HepG2 (cell line): ENCODE data around the gene CCDC106. TPM values are rescaled to one million over a fixed set of nuclear protein-coding genes. Genes with fewer than 3 reads are reported as not detected.

Experiments
- ATAC-seq: fragments of 200-7000 bp; cut with Tn5 transposase; 3 replicates; pipeline ENCODE4 v1.9.1; 2020; ENCODE audit warnings: mild to moderate bottlenecking, moderate library complexity
- BruUV-seq: library from RNA; stranded (reverse); fragments of 400-500 nt; replicated peaks from 2 replicates; lab custom pipeline; 2021; lab: Mats Ljungman, UMichigan
- CTCF ChIA-PET: fragments of 300-600 bp; formaldehyde crosslinking; extraction: SDS; loops from one replicate; lab custom pipeline; 2021; ENCODE audit warnings: low total read pairs, inconsistent platforms, low intra/inter-chr PET ratio; lab: Yijun Ruan, JAX
- POLR2A ChIA-PET: fragments of 350-600 bp; sonication (Branson Sonifier 250); formaldehyde crosslinking; loops from one replicate; lab custom pipeline; 2020; ENCODE audit warnings: antibody characterized with exemption, inconsistent platforms; lab: Yijun Ruan, JAX
- DNase-seq: peaks from one replicate; pipeline ENCODE4 v3.0.0-alpha.2; 2015; ENCODE audit warnings: low spot score
- FAIRE-seq: peaks from 3 replicates; lab custom pipeline; 2011; peaks lifted over from hg19 to GRCh38; lab: Jason Lieb, UNC
- H2AFZ ChIP-seq: one replicate; pipeline ENCODE4 v1.6.1; 2011; ENCODE audit warnings: low read length, inconsistent platforms
- H3K27ac ChIP-seq: fragments of 300-600 bp; 3 replicates; pipeline ENCODE4 v1.8.0; 2011; ENCODE audit warnings: mixed run types, mild to moderate bottlenecking, mixed read lengths, low read length, inconsistent platforms; ENCODE audit not compliant: insufficient read depth; ENCODE audit errors: extremely low read length
- H3K27me3 ChIP-seq, 2 experiments: fragments of 200-600 bp in 1 of 2; 2 replicates in 1 of 2; 3 replicates in 1 of 2; pipeline versions ENCODE4 v1.6.0 to v1.8.0; 2011; ENCODE audit warnings: low read length in 2 of 2, mild to moderate bottlenecking in 2 of 2, moderate library complexity in 2 of 2, inconsistent platforms in 1 of 2; ENCODE audit not compliant: insufficient read depth in 2 of 2, control insufficient read depth in 1 of 2
- H3K36me3 ChIP-seq, 2 experiments: fragments of 200-600 bp in 1 of 2; replicated peaks in 1 of 2; 2 replicates in 1 of 2; 3 replicates in 1 of 2; pipeline versions ENCODE4 v1.5.1 to v1.8.0; 2011; ENCODE audit warnings: low read length in 2 of 2, inconsistent platforms in 1 of 2; ENCODE audit not compliant: insufficient read depth in 2 of 2, control insufficient read depth in 1 of 2
- H3K4me1 ChIP-seq: 2 replicates; pipeline ENCODE4 v1.5.1; 2012; ENCODE audit warnings: low read length, inconsistent platforms; ENCODE audit not compliant: insufficient read depth
- H3K4me2 ChIP-seq: 2 replicates; pipeline ENCODE4 v1.6.0; 2011; ENCODE audit warnings: low read depth, low read length, inconsistent platforms
- H3K4me3 ChIP-seq, 3 experiments: fragments of 200-600 bp in 1 of 3; sonication (generic), shearing (Covaris generic) in 1 of 3; replicated peaks in 1 of 3; 2 replicates each; pipeline ENCODE4 v1.5.1; 2011 to 2016; ENCODE audit warnings: low read length in 3 of 3, inconsistent platforms in 2 of 3, low read depth in 2 of 3, mild to moderate bottlenecking in 2 of 3, control low read depth in 1 of 3, mixed read lengths in 1 of 3; ENCODE audit not compliant: insufficient read depth in 1 of 3
- H3K79me2 ChIP-seq: one replicate; pipeline ENCODE4 v1.6.1; 2011; ENCODE audit warnings: low read length, inconsistent platforms; ENCODE audit not compliant: insufficient read depth
- H3K9ac ChIP-seq: 2 replicates; pipeline ENCODE4 v1.6.0; 2011; ENCODE audit warnings: mild to moderate bottlenecking, low read depth, low read length, inconsistent platforms; ENCODE audit not compliant: insufficient read depth
- H3K9me3 ChIP-seq: 2 replicates; pipeline ENCODE4 v1.5.1; 2012; ENCODE audit warnings: mild to moderate bottlenecking, low read length
- H4K20me1 ChIP-seq: 2 replicates; pipeline ENCODE4 v1.6.0; 2011; ENCODE audit warnings: inconsistent platforms, mild to moderate bottlenecking, low read length, moderate library complexity; ENCODE audit not compliant: insufficient read depth
- CREM ChIP-seq, 2 experiments: sonication (generic) in 1 of 2; formaldehyde crosslinking in 1 of 2; IDR thresholded peaks; 2 replicates each; pipeline versions ENCODE4 v1.4.0 to v1.6.1; 2016 to 2020; ENCODE audit warnings: antibody characterized with exemption in 1 of 2, mild to moderate bottlenecking in 1 of 2, missing genetic modification reagents in 1 of 2
- GTF2F1 ChIP-seq: fragments of 150-350 bp; IDR thresholded peaks from 2 replicates; pipeline ENCODE4 v1.6.1; 2014; ENCODE audit warnings: low read length
- HES4 ChIP-seq: sonication (generic); formaldehyde crosslinking; IDR thresholded peaks from 2 replicates; pipeline ENCODE4 v1.9.0; 2021; ENCODE audit warnings: mild to moderate bottlenecking, missing genetic modification reagents, borderline replicate concordance
- KLF6 ChIP-seq: IDR thresholded peaks from 2 replicates; pipeline ENCODE4 v1.8.0; 2016; ENCODE audit warnings: missing biosample characterization, missing genetic modification reagents
- MIXL1 ChIP-seq: IDR thresholded peaks from 2 replicates; pipeline ENCODE4 v1.6.1; 2016
- MTF1 ChIP-seq: sonication (generic); formaldehyde crosslinking; IDR thresholded peaks from 2 replicates; pipeline ENCODE4 v1.5.0; 2020; ENCODE audit warnings: missing genetic modification reagents
- PHF21A ChIP-seq: sonication (generic); formaldehyde crosslinking; IDR thresholded peaks from 2 replicates; pipeline ENCODE4 v1.5.0; 2020; ENCODE audit warnings: mild to moderate bottlenecking, missing genetic modification reagents
- SKIL ChIP-seq: sonication (generic); formaldehyde crosslinking; IDR thresholded peaks from 2 replicates; pipeline ENCODE4 v1.8.0; 2022; ENCODE audit warnings: missing genetic modification reagents, mild to moderate bottlenecking, moderate library complexity, borderline replicate concordance
- UBTF ChIP-seq: sonication (generic); formaldehyde crosslinking; IDR thresholded peaks from 2 replicates; pipeline ENCODE4 v1.4.0; 2020; ENCODE audit warnings: mild to moderate bottlenecking, missing genetic modification reagents
- YEATS2 ChIP-seq: sonication (generic); formaldehyde crosslinking; IDR thresholded peaks from 2 replicates; pipeline ENCODE4 v1.4.0; 2020; ENCODE audit warnings: missing genetic modification reagents, borderline replicate concordance
- ZBTB7B ChIP-seq: sonication (generic); formaldehyde crosslinking; IDR thresholded peaks from 2 replicates; pipeline ENCODE4 v1.4.0; 2020; ENCODE audit warnings: missing genetic modification reagents
- ZKSCAN5 ChIP-seq: sonication (generic); formaldehyde crosslinking; IDR thresholded peaks from 2 replicates; pipeline ENCODE4 v1.5.1; 2020; ENCODE audit warnings: mild to moderate bottlenecking, missing genetic modification reagents
- ZMYM4 ChIP-seq: sonication (generic); formaldehyde crosslinking; IDR thresholded peaks from 2 replicates; pipeline ENCODE4 v1.8.1; 2023; ENCODE audit warnings: mild to moderate bottlenecking, missing genetic modification reagents
- ZNF574 ChIP-seq: sonication (generic); formaldehyde crosslinking; IDR thresholded peaks from 2 replicates; pipeline ENCODE4 v1.4.0; 2020; ENCODE audit warnings: missing genetic modification reagents
- ZNF674 ChIP-seq: sonication (generic); formaldehyde crosslinking; IDR thresholded peaks from 2 replicates; pipeline ENCODE4 v1.5.0; 2020; ENCODE audit warnings: low read depth, mild to moderate bottlenecking, missing genetic modification reagents
- ZNF772 ChIP-seq: sonication (generic); formaldehyde crosslinking; IDR thresholded peaks from 2 replicates; pipeline ENCODE4 v1.5.0; 2020; ENCODE audit warnings: mild to moderate bottlenecking, missing genetic modification reagents
- ZNF839 ChIP-seq: sonication (generic); formaldehyde crosslinking; IDR thresholded peaks from 2 replicates; pipeline ENCODE4 v1.4.0; 2020; ENCODE audit warnings: missing genetic modification reagents, mild to moderate bottlenecking, borderline replicate concordance
- ZSCAN12 ChIP-seq: sonication (generic); formaldehyde crosslinking; IDR thresholded peaks from 2 replicates; pipeline ENCODE4 v1.9.0; 2021; ENCODE audit warnings: mild to moderate bottlenecking, missing genetic modification reagents
- ZSCAN31 ChIP-seq: sonication (generic); formaldehyde crosslinking; IDR thresholded peaks from 2 replicates; pipeline ENCODE4 v1.5.0; 2020; ENCODE audit warnings: low read depth, mild to moderate bottlenecking, missing genetic modification reagents
- WGBS: methylation state at CpG from one replicate; pipeline ENCODE4 v1.1.6; 2017; ENCODE audit warnings: low lambda C conversion rate; 5-methylcytosine and 5-hydroxymethylcytosine counted together
- in situ Hi-C: cut with HindIII; loops from 2 replicates; pipeline ENCODE4 v1.10.0; 2017; ENCODE audit warnings: low pct_unique_long_range_greater_than_20kb; ENCODE audit not compliant: extremely low pct_ligation_motif_present
- intact Hi-C: fragments of 100-400 bp; cut with micrococcal nuclease; formaldehyde crosslinking; loops from one replicate; pipeline ENCODE4 v1.10.0; 2022; ENCODE audit not compliant: unreplicated experiment
- polyA plus RNA-seq, 8 experiments: library from polyadenylated mRNA; depleted of rRNA in 3 of 8; stranded (reverse) in 7 of 8; unstranded in 1 of 8; fragments of >200 nt; fragmentation: Illumina TruSeq in 4 of 8; extraction: Trizol in 4 of 8; gene quantifications; 2 replicates each; pipeline versions ENCODE4 v1.2.1 to v1.2.3, GENCODE V29; 2011 to 2016; ENCODE audit warnings: low read depth in 4 of 8, missing spikeins in 1 of 8, mixed read lengths in 1 of 8; ENCODE audit not compliant: insufficient read depth in 1 of 8
- total RNA-seq, 5 experiments: library from RNA; depleted of rRNA; stranded (reverse); fragments of >200 nt; fragmentation: Illumina TruSeq; extraction: Trizol; gene quantifications; 2 replicates each; pipeline ENCODE4 v1.2.3, GENCODE V29; 2016; ENCODE audit warnings: low read depth in 1 of 5

The CCDC106 gene
- total and polyA plus RNA-seq, 2 of the 13 experiments (the other 11 are each of a cell fraction or from before 2014, with no cell fraction given): 4.7 to 8.8 TPM

- FAIRE-seq: no peak
- Histone ChIP-seq H2AFZ (no peak overlapping the region), H3K36me3 (no peaks in the 10 kb centered on the region), H3K79me2 (peaks cover 23% of the 10 kb centered on the region), H3K9ac (peak overlapping the region; percentile 99), H3K4me3 (peak overlapping the region; percentile 93 to 100 (median 94)), H3K27me3 (no peaks in the 10 kb centered on the region; a peak in 1 of 5 replicates), H3K27ac (peak overlapping the region; percentile 86), H3K4me1 (peaks cover 57% of the 10 kb centered on the region), H3K4me2 (peak overlapping the region; percentile 98), H3K9me3 (no peaks in the 10 kb centered on the region), H4K20me1 (no peaks in the 10 kb centered on the region)
- TF ChIP-seq MTF1 (no peak), PHF21A (no peak), YEATS2 (no peak), MIXL1 (no peak), SKIL (CRISPR knock-in tag) (no peak), ZNF772 (CRISPR knock-in tag) (no peak), ZKSCAN5 (no peak), ZNF839 (CRISPR knock-in tag) (no peak), ZBTB7B (CRISPR knock-in tag) (no peak), ZMYM4 (CRISPR knock-in tag) (no peak), HES4 (CRISPR knock-in tag) (no peak), ZNF674 (no peak), ZNF574 (CRISPR knock-in tag) (no peak), KLF6 (no peak), GTF2F1 (no peak), ZSCAN31 (CRISPR knock-in tag) (no peak), CREM (IDR thresholded peaks at IDR 0.05) (no peak), CREM (CRISPR knock-in tag; IDR thresholded peaks at IDR 0.05) (no peak), ZSCAN12 (CRISPR knock-in tag) (no peak), UBTF (CRISPR knock-in tag) (no peak)
- WGBS: 37% methylated on average over 7 of the region's 7 CpGs
- ATAC-seq: no peak
- in situ Hi-C loops: no loop called here
- POLR2A ChIA-PET: interaction anchor here (2.3 to 3.3 kb wide), 2 partner anchors 11 to 19 kb away, joined by 12 to 15 read pairs; partner anchors contain the start of genes U2AF2 and ZNF784
- no TSS peak for BruUV-seq
- DNase-seq: no peak
- CTCF ChIA-PET: no interaction called here
- intact Hi-C loops: loop anchor here (1.0 to 10.0 kb wide), 2 partner anchors 51 to 117 kb away; partner anchors contain the start of gene ZNF579
Measured at GRCh38 chr19:55635856-55636440, 12.1 kb upstream of the CCDC106 start.
